HG03571 (cell line): ENCODE results near the gene VSIG10L.

ENCODE experiments used
- ATAC-seq: cut with Tn5 transposase; IDR thresholded peaks from one replicate; pipeline ENCODE4 v1.9.1; 2021; ENCODE audit not compliant: unreplicated experiment

Gene VSIG10L

GRCh38 chr19:51318687-51319648, 23.0 kb downstream of the VSIG10L start:
- ATAC-seq = no peak

- ATAC-seq = no peak
These were observed 24.0 kb downstream of the VSIG10L start for GRCh38 chr19:51317968-51318367.

GRCh38 chr19:51317376-51317775, 24.6 kb downstream of the VSIG10L start:
- no peak for ATAC-seq

- no peak for ATAC-seq
These were observed 25.3 kb downstream of the VSIG10L start for GRCh38 chr19:51316688-51317087.

- no peak for ATAC-seq
These were observed 30.3 kb downstream of the VSIG10L start, which contains the start of gene IGLON5 for GRCh38 chr19:51311351-51312257. Gene IGLON5 (plus strand): TSS chr19:51311644. CDS start chr19:51311848, 204 bp downstream.

GRCh38 chr19:51305479-51305878, 36.5 kb downstream of the VSIG10L start:
- no peak for ATAC-seq

- ATAC-seq = no peak
These were observed 40.7 kb downstream of the VSIG10L start for GRCh38 chr19:51301266-51301665.

- no peak for ATAC-seq
These were observed 44.5 kb downstream of the VSIG10L start for GRCh38 chr19:51297406-51297805.

- no peak for ATAC-seq
These were observed 45.4 kb downstream of the VSIG10L start for GRCh38 chr19:51296336-51297093.

GRCh38 chr19:51295382-51296126, 46.4 kb downstream of the VSIG10L start:
- ATAC-seq = no peak

GRCh38 chr19:51294977-51295375, 47.0 kb downstream of the VSIG10L start:
- no peak for ATAC-seq

- no peak for ATAC-seq
These were observed 47.5 kb downstream of the VSIG10L start for GRCh38 chr19:51294211-51294976.

GRCh38 chr19:51293571-51294210, 48.2 kb downstream of the VSIG10L start:
- no peak for ATAC-seq

GRCh38 chr19:51292971-51293370, 49.0 kb downstream of the VSIG10L start:
- ATAC-seq = no peak

GRCh38 chr19:51289635-51290034, 52.3 kb downstream of the VSIG10L start:
- no peak for ATAC-seq

GRCh38 chr19:51285682-51286081, 56.3 kb downstream of the VSIG10L start:
- ATAC-seq = no peak

GRCh38 chr19:51282335-51282734, 59.6 kb downstream of the VSIG10L start:
- no peak for ATAC-seq
